GM08714 (cell line): ENCODE data around the gene PLAAT3.

Experiments
- H3K4me3 ChIP-seq: fragments of 200-500 bp; sonication (Bioruptor generic); 2 replicates; pipeline ENCODE4 v1.5.1; 2014; ENCODE audit warnings: mild to moderate bottlenecking, low read length, inconsistent platforms
- ZNF274 ChIP-seq: IDR thresholded peaks from 2 replicates; pipeline ENCODE4 v1.6.1; 2012; ENCODE audit warnings: mild to moderate bottlenecking, low read depth, low read length

Gene PLAAT3

DNA sequence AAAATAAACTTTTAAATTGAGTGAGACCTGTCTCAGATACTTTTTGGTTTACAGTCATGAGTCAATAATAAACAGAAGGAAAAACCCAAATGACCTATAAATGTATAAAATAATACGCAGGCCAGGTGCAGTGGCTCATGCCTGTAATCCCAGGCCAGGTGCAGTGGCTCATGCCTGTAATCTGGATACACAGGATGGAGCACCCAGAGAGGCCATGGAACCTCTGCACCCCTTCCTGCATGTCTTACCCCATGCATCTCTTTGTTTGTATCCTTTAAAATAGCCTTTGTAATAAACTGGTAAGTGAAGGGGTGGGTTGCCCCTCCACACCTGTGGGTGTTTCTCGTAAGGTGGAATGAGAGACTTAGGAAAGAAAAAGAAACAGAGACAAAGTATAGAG lies 86.6 kb downstream of the PLAAT3 start:
- H3K4me3 ChIP-seq = no peak overlapping the region
- TF ChIP-seq ZNF274 = no peak
